Fibroblast of lung (primary cell): ENCODE data around the gene LRP1.

Experiments
- EZH2 ChIP-seq: IDR thresholded peaks from 2 replicates; pipeline ENCODE4 v1.5.1; 2012; ENCODE audit warnings: low read length, control low read depth, mild to moderate bottlenecking; ENCODE audit errors: missing control alignments
- TF ChIP-seq, protein P1 (sequence below), 2 donors: IDR thresholded peaks in 1 of 2; conservative IDR thresholded peaks in 1 of 2; 1 replicate in 1 of 2; 2 replicates in 1 of 2; pipeline ENCODE4 v1.5.1; 2011 to 2012; ENCODE audit warnings: low read length in 2 of 2, control low read depth in 1 of 2, inconsistent platforms in 1 of 2, low read depth in 1 of 2, mild to moderate bottlenecking in 1 of 2

DNA sequence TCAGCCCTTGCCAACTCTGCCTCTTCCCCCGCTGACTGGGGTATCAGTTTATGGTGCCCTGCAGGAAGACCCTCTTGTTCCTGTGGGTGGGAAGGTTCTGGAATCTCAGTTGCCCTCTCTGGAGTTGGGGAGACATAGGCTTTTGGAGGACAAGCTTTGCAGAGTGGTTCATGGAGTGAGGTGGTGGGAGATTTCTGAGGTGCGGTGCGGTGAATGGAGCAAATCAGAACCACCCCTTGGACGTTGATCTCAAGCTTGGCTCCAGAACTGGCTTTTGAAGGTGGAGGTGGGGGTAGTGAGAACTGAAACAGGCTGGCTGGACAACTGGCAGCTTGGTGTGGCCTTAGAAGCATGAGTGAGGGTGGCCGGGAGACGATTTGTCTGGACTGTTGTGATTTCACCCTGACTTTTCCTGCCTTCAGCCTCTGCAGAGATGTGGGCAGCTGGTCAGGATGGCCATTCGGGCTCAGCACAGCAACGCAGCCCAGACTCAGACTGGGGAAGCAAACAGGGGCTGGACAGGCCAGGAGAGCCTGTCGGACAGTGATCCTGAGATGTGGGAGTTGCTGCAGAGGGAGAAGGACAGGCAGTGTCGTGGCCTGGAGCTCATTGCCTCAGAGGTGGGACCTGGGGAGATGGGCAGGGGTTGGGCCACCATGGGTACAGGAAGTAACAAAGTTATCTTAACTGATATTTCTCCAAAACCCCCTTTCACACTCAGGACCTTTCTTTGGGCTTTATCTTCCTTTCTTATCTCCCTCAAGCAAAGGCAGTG, 102.3 kb downstream of the LRP1 start:
- TF ChIP-seq, protein P1, sequence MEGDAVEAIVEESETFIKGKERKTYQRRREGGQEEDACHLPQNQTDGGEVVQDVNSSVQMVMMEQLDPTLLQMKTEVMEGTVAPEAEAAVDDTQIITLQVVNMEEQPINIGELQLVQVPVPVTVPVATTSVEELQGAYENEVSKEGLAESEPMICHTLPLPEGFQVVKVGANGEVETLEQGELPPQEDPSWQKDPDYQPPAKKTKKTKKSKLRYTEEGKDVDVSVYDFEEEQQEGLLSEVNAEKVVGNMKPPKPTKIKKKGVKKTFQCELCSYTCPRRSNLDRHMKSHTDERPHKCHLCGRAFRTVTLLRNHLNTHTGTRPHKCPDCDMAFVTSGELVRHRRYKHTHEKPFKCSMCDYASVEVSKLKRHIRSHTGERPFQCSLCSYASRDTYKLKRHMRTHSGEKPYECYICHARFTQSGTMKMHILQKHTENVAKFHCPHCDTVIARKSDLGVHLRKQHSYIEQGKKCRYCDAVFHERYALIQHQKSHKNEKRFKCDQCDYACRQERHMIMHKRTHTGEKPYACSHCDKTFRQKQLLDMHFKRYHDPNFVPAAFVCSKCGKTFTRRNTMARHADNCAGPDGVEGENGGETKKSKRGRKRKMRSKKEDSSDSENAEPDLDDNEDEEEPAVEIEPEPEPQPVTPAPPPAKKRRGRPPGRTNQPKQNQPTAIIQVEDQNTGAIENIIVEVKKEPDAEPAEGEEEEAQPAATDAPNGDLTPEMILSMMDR (conservative IDR thresholded peaks at IDR 0.05 in 1 of 2, IDR thresholded peaks at IDR 0.05 in 1 of 2; ENCODE audit: low read depth in 1 of 2, low read length in 2 of 2) = no peak
- no peak for TF ChIP-seq EZH2
